ENCODE results near the gene PCBP3. TPM values are rescaled to one million over a fixed set of nuclear protein-coding genes. Genes with fewer than 3 reads are reported as not detected.
"Not testable (repeated sequence)": the region's sequence is repeated elsewhere in the genome, so short reads cannot be mapped to it uniquely, and the experiment has no call there.

PCBP3 gene
- total RNA-seq, 1 donor from 2014 or later = 5.5 TPM

GRCh38 chr21:45970674-45971615 is 327.4 kb downstream of the PCBP3 start:
- no peak for DNase-seq

GRCh38 chr21:45971616-45972352 is 328.3 kb downstream of the PCBP3 start:
- DNase-seq = no peak

- no peak for DNase-seq
Measured at GRCh38 chr21:45972353-45972715, 328.8 kb downstream of the PCBP3 start.

DNA sequence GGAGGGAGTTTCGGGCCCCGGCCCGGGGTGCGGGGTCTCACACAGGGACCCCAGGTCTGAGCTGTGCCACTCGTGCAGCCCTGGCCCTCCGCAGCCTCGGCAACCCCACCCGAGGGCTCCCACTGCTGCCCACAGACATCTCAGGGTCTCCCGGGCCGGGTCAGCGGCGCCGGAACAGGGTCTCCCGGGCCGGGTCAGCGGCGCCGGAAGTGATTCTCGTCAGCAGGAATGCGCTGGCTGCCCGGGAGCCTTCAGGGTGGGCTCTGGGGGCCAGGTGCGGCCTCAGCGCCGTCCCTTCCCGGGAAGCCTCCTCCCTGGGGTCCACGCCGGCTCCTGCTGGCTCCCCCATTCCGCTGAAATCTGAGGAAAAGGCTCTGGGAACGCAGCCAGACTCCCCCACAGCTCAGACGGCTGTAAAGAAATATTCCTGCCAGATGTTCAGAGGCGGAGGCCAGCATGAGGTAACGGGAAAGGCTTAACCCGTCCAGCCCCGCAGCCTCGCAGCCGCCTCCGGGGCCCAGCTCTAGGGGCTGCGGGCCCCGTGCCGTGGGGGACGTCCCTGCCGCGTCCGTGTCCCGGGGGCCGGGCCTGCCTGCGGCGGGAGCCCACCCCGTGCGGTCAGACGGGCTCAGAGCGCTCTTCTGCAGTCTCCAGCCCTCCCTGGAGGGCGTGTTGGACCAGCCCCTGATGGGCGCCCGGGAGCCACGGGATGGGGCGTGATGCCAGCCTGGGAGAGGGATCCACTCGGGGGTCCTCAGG is 329.4 kb downstream of the PCBP3 start:
- no peak for DNase-seq

DNA sequence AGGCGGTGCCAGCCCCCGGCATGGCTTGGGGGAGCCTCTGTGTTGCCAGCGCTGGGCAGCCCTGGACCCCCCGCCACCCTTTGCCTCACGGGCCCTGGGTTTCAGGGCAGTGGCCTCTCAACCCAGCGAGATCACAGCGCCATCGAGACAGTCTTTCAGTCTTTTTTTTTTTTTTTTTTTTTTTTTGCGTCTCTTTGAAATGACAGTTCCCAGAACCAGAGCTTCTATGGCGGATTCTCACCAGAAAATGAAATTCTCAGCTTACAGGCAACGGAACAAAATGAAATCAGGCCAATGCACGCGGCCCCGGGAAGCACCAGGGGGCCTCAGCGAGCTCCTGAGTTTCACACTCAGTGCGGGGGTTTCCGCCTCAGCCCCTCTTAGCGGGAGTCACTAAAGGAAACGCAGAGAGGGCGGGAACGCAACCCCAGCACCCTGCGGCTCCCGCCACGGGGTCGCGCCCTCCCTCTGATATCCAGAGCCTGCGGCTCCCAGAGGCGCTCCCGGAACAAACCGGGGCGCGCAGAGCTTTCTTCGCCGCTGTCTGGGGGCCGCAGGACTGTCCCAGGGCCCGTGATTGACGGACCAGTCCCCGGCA is 330.0 kb downstream of the PCBP3 start:
- DNase-seq = no peak

- no peak for DNase-seq
Measured at GRCh38 chr21:45974073-45975019, 330.8 kb downstream of the PCBP3 start.

DNA sequence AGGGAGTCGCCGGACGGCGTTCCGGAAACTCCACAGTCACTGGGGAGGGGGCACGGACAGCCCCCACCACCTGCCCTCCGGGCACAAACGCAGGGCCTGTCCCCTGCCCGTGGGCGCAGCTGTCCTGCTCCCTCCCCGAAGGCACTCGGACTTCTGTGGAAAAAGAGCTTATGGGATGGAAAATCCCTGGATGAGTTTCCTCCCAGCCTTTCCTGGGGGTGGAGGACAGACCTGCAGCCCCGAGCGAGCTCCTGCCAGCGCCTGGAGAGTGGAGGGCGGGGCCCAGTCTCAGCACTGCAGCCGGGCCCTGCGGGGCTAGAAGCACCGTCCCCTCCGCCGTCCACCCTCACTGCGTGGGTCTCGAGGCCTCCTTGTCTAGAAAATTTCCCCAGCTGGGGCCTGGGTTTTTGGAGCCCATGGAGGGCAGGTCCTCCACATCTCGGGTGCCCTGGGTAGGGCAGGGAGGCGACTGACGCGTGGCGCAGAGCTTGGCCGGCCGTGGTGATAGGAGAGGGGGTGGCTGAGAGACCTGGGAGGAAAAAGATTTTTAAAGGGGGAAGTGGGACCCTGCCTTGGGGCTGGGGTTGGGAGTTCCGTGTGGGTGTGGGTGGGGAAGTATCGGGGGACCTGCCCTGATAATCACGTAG is 331.6 kb downstream of the PCBP3 start:
- DNase-seq = no peak

DNA sequence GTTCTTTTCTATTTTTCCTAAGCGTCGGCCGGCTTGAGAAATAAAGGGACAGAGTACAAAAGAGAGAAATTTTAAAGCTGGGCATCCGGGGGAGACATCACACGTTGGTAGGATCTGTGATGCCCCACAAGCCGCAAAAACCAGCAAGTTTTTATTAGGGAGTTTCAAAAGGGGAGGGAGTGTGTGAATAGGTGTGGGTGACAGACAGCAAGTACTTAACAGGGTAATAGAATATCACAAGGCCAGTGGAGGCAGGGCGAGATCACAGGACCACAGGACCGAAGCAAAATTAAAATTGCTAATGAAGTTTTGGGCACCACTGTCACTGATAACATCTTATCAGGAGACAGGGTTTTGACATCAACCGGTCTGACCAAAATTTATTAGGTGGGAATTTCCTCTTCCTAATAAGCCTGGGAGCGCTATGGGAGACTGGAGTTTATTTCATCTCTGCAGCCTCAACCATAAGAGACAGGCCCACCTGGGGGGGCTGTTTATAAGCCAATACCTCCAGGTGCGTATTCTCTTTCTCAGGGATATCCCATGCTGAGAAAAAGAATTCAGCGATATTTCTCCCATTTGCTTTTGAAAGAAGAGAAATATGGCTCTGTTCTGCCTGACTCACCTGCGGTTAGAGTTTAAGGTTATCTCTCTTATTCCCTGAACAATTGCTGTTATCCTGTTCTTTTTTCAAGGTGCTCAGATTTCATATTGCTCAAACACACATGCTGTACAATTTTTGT is 332.3 kb downstream of the PCBP3 start:
- not testable (repeated sequence) for DNase-seq

- DNase-seq = no peak
Measured at GRCh38 chr21:45976701-45977311, 333.3 kb downstream of the PCBP3 start.

- DNase-seq = no peak
Measured at GRCh38 chr21:45977396-45977795, 333.9 kb downstream of the PCBP3 start.

DNA sequence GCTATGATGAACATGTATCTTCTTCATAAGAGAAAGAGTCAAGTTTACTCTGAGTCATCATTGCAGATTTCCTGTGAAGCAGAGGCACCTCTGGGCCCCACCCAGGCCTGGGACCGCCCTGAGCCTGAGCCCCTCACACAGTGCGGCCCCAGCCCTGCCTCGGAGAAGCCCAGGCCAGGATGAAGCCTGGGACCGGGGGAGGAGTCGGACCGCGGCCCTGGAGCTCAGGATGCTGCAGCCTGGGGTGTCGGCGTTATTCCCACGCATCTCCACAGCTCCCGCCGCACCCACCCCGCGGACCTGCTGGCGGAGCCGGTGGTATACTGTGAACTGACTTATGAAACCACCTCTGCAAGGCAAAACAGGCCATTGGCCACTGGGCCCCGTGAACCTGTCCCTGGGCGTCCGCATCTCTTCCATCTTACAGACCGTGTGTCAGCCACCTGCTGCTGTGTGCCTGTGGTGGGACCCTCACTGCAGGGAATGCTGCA is 335.7 kb downstream of the PCBP3 start:
- no peak for DNase-seq

- DNase-seq = no peak
Measured at GRCh38 chr21:45979651-45980050, 336.1 kb downstream of the PCBP3 start.

- no peak for DNase-seq
Measured at GRCh38 chr21:45980271-45980670, 336.7 kb downstream of the PCBP3 start.

DNA sequence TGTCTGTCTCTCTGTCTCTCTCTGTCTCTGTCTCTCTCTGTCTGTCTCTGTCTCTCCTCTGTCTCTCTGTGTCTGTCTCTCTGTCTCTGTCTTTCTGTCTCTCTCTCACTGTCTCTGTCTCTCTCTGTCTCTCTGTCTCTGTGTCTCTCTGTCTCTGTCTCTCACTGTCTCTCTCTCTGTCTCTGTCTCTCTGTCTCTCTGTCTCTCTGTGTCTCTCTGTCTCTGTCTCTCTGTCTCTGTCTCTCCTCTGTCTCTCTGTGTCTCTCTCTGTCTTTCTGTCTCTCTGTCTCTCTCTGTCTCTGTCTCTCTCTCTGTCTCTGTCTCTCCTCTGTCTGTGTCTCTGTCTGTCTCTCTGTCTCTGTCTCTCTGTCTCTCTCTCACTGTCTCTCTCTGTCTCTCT is 337.2 kb downstream of the PCBP3 start:
- no peak for DNase-seq

DNA sequence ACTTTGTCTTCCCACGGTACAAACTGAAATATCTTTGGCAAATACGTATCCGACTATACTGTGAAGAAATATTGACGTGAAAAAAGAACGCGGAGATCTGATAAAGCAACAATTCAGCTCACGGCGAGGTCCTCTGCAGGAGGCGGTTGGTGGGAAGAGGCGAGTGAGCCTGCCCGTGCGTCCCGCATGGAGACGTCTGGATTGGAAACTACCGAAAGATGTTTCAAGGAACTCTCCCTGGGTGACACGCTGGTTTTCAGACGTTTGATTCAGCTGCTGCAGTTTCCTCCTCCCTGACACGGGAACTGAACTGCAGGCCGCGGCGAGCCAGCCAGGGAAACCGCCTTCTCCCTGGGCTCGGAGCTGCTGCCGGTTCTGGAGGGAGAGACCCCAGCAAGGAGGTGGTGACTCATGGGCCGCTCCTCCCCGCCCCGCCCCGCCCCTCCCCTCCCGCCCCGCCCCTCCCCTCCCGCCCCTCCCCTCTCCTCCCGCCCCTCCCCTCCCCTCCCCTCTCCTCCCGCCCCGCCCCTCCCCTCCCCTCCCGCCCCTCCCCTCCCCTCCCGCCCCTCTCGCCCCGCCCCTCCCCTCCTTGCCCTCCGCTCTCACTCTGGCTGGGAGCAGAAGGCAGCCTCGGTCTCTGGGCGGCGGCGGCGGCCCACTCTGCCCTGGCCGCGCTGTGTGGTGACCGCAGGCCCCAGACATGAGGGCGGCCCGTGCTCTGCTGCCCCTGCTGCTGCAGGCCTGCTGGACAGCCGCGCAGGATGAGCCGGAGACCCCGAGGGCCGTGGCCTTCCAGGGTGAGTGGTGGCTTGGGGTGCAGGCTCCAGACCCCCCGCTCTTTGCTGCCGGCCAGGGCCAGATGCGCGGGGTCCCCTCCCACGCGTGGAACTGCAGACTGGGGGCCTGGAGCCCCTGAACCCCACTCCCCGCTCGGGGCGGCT is 337.9 kb downstream of the PCBP3 start, which contains the start of gene COL6A1:
COL6A1 (plus strand) TSS at position 620 of the 941 bp plus-strand sequence; CDS start at position 701, 81 bp downstream.
- peak; percentile 69 for DNase-seq

DNA sequence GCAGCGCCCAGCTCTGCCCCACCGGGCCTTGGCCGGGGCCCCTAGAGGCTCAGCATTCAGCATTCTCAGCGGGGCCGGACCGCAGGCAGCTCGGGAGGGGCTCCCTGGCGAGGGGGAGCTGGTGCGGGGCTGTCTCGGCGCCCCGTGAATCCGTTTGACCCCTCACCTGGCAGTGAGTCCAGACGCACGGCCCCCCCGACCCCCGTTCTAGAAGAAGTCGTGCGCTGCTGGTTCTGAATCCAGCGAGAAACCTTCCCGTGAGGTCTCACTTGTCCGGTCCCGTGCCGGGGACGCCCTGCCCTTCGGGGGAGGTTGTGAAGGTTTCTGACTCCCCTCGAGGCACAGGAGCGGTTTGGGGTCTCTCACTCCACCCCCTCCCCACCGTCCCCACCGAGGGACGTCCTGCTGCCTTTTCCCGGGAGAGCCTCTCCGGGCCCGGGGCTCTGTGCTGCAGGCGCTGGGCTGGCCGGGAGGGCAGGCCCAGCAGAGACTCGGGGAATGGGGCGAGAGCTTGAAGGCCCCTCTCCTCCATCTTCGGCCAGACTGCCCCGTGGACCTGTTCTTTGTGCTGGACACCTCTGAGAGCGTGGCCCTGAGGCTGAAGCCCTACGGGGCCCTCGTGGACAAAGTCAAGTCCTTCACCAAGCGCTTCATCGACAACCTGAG is 338.7 kb downstream of the PCBP3 start:
- no peak for DNase-seq
